AG04449 (cell line): ENCODE results near the gene RILPL2.
A peak's percentile ranks its signal among the peaks of the same experiment; 100 is the strongest.
"Not testable (repeated sequence)": the region's sequence is repeated elsewhere in the genome, so short reads cannot be mapped to it uniquely, and the experiment has no call there.

Experiments
- CTCF ChIA-PET: fragments of 350-600 bp; formaldehyde crosslinking; extraction: SDS; loops from one replicate; lab custom pipeline; 2021; ENCODE audit warnings: antibody characterized with exemption; lab: Yijun Ruan, JAX
- POLR2A ChIA-PET: fragments of 400-600, 350-600 bp; formaldehyde crosslinking; extraction: SDS; loops from one replicate; lab custom pipeline; 2020; ENCODE audit warnings: antibody characterized with exemption, inconsistent platforms; lab: Yijun Ruan, JAX
- DNase-seq: peaks from one replicate; pipeline ENCODE4 v3.0.0-alpha.2; 2010; ENCODE audit warnings: low read depth, low spot score
- H3K4me3 ChIP-seq: 2 replicates; pipeline ENCODE4 v1.5.1; 2011; ENCODE audit warnings: low read depth, mild to moderate bottlenecking, control low read depth, low read length
- CTCF ChIP-seq: IDR thresholded peaks from one replicate; pipeline ENCODE4 v1.5.1; 2011; ENCODE audit warnings: mild to moderate bottlenecking, moderate library complexity, low read length, control low read depth, inconsistent platforms; ENCODE audit not compliant: insufficient read depth; ENCODE audit errors: missing control alignments

RILPL2 gene

GRCh38 chr12:123469978-123470377 is 33.5 kb upstream of the RILPL2 start:
- ChIA-PET CTCF (interaction anchor here (1.2 to 2.2 kb wide), 2 partner anchors 11 to 13 kb away, joined by 3 to 7 read pairs; no protein-coding TSS in a partner anchor), POLR2A (no interaction called here)
- no peak for TF ChIP-seq CTCF
- H3K4me3 ChIP-seq: no peak overlapping the region
- no peak for DNase-seq

GRCh38 chr12:123468786-123469185 is 32.3 kb upstream of the RILPL2 start:
- TF ChIP-seq CTCF: no peak
- H3K4me3 ChIP-seq: no peak overlapping the region
- ChIA-PET CTCF (interaction anchor here (2.2 kb wide), 1 partner anchor 10 kb away, joined by 7 read pairs; no protein-coding TSS in a partner anchor), POLR2A (no interaction called here)
- no peak for DNase-seq

- ChIA-PET POLR2A (no interaction called here), CTCF (interaction anchor here (1.0 kb wide), 1 partner anchor 10 kb away, joined by 3 read pairs; no protein-coding TSS in a partner anchor)
- TF ChIP-seq CTCF: no peak
These were observed 28.6 kb upstream of the RILPL2 start for GRCh38 chr12:123465084-123465483.

GRCh38 chr12:123463174-123463573 is 26.7 kb upstream of the RILPL2 start:
- H3K4me3 ChIP-seq, POLR2A ChIA-PET, CTCF ChIA-PET, DNase-seq: not testable (repeated sequence)

More at GRCh38 chr12:123465084-123465483, 28.6 kb upstream of the RILPL2 start:
- no peak for DNase-seq
- H3K4me3 ChIP-seq: no peak overlapping the region

- no peak for TF ChIP-seq CTCF
- CTCF ChIA-PET: interaction anchor here (1.1 to 2.3 kb wide), 2 partner anchors 9 to 11 kb away, joined by 3 to 7 read pairs; no protein-coding TSS in a partner anchor
- peak within 1 kb of the TSS; percentile 86 for H3K4me3 ChIP-seq
- POLR2A ChIA-PET: interaction anchor here (0.6 to 0.7 kb wide), 4 partner anchors 15 to 118 kb away, joined by 3 to 4 read pairs (median 3); no protein-coding TSS in a partner anchor
- no peak for DNase-seq
These were observed 21.7 kb upstream of the RILPL2 start, which contains the start of gene SNRNP35 for GRCh38 chr12:123457980-123458779. Gene SNRNP35, plus strand, starts transcription at chr12:123458139. Its CDS starts 7,402 bp downstream, at chr12:123465541.

GRCh38 chr12:123453165-123453564 is 16.7 kb upstream of the RILPL2 start:
- CTCF ChIA-PET: no interaction called here
- POLR2A ChIA-PET: no interaction called here
- H3K4me3 ChIP-seq: no peak overlapping the region
- no peak for TF ChIP-seq CTCF
- DNase-seq: no peak

GRCh38 chr12:123452276-123452550 is 15.7 kb upstream of the RILPL2 start:
- DNase-seq, H3K4me3 ChIP-seq: not testable (repeated sequence)
- CTCF ChIA-PET: interaction anchor here (0.7 kb wide), 1 partner anchor 12 kb away, joined by 3 read pairs; no protein-coding TSS in a partner anchor
- POLR2A ChIA-PET: interaction anchor here (0.7 kb wide), 1 partner anchor 126 kb away, joined by 3 read pairs; no protein-coding TSS in a partner anchor
